Effector memory CD4-positive, alpha-beta T cell (primary cell): Measurements from ENCODE around the gene WDR6.
A peak's percentile ranks its signal among the peaks of the same experiment; 100 is the strongest.

Source experiments
- DNase-seq, 3 donors: peaks; one replicate each; pipeline ENCODE4 v3.0.0-alpha.2; 2020
- H3K27ac ChIP-seq: 2 replicates; pipeline ENCODE4 v1.7.0; 2013; ENCODE audit warnings: mild to moderate bottlenecking, low read length, moderate library complexity; ENCODE audit not compliant: insufficient read depth, poor library complexity, severe bottlenecking
- H3K27me3 ChIP-seq: replicated peaks from 2 replicates; pipeline ENCODE4 v1.7.0; 2013; ENCODE audit warnings: mild to moderate bottlenecking, low read length; ENCODE audit not compliant: insufficient read depth, control insufficient read depth, poor library complexity, severe bottlenecking
- H3K36me3 ChIP-seq: 2 replicates; pipeline ENCODE4 v1.7.0; 2013; ENCODE audit warnings: mild to moderate bottlenecking, low read length, moderate library complexity; ENCODE audit not compliant: control insufficient read depth, insufficient read depth
- H3K4me1 ChIP-seq: 2 replicates; pipeline ENCODE4 v1.7.0; 2013; ENCODE audit warnings: low read length, mild to moderate bottlenecking; ENCODE audit not compliant: control insufficient read depth, insufficient read depth, poor library complexity, severe bottlenecking
- H3K4me3 ChIP-seq: 2 replicates; pipeline ENCODE4 v1.7.0; 2013; ENCODE audit warnings: low read length, low read depth, mild to moderate bottlenecking; ENCODE audit not compliant: insufficient read depth, poor library complexity, severe bottlenecking
- H3K9me3 ChIP-seq: 2 replicates; pipeline ENCODE4 v1.7.0; 2013; ENCODE audit warnings: mild to moderate bottlenecking, low read length, moderate library complexity; ENCODE audit not compliant: control insufficient read depth

The WDR6 gene

GRCh38 chr3:49013738-49014660, 6.8 kb downstream of the WDR6 start:
- Histone ChIP-seq H3K9me3 (no peaks in the 10 kb centered on the region), H3K27me3 (no peaks in the 10 kb centered on the region), H3K36me3 (peaks cover 46% of the 10 kb centered on the region), H3K27ac (no peak overlapping the region), H3K4me1 (peaks cover 6% of the 10 kb centered on the region), H3K4me3 (no peak overlapping the region)
- peak in 1 of 3 donors; percentile 29 for DNase-seq

GRCh38 chr3:49015072-49015471, 7.9 kb downstream of the WDR6 start:
- H3K27me3 ChIP-seq = no peaks in the 10 kb centered on the region
- no peaks in the 10 kb centered on the region for H3K9me3 ChIP-seq
- no peak overlapping the region for H3K27ac ChIP-seq
- H3K4me1 ChIP-seq = peaks cover 17% of the 10 kb centered on the region
- H3K36me3 ChIP-seq = peaks cover 46% of the 10 kb centered on the region
- H3K4me3 ChIP-seq = no peak overlapping the region
- no peak for DNase-seq

DNA sequence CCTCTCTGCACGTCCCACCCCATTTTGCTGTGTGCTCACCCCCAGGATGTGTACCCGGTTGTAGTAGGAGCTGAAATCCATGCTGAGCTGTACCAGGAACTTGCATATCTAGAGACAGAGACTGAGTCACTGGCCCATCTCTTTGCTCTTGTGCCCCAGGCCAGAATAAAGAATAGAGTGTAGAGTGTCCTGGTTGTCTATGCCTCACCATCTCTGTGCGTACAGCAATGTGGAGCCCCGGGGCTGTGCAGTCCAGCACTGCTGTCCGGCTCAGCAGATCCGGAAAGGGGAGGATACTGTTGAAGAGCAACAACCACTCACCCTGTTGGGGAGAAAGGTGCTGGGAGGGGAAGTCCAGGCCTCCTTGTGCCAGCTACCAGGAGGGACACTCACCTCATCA, 8.6 kb downstream of the WDR6 start:
- Histone ChIP-seq H3K4me1 (peaks cover 24% of the 10 kb centered on the region), H3K9me3 (no peaks in the 10 kb centered on the region), H3K4me3 (no peak overlapping the region), H3K27ac (no peak overlapping the region), H3K27me3 (no peaks in the 10 kb centered on the region), H3K36me3 (peaks cover 46% of the 10 kb centered on the region)
- no peak for DNase-seq

- Histone ChIP-seq H3K36me3 (peaks cover 43% of the 10 kb centered on the region), H3K4me1 (peaks cover 24% of the 10 kb centered on the region), H3K27me3 (no peaks in the 10 kb centered on the region), H3K9me3 (no peaks in the 10 kb centered on the region), H3K27ac (peak overlapping the region; percentile 75), H3K4me3 (no peak overlapping the region)
- DNase-seq = no peak
Observed at GRCh38 chr3:49016414-49017228, 9.4 kb downstream of the WDR6 start.

DNA sequence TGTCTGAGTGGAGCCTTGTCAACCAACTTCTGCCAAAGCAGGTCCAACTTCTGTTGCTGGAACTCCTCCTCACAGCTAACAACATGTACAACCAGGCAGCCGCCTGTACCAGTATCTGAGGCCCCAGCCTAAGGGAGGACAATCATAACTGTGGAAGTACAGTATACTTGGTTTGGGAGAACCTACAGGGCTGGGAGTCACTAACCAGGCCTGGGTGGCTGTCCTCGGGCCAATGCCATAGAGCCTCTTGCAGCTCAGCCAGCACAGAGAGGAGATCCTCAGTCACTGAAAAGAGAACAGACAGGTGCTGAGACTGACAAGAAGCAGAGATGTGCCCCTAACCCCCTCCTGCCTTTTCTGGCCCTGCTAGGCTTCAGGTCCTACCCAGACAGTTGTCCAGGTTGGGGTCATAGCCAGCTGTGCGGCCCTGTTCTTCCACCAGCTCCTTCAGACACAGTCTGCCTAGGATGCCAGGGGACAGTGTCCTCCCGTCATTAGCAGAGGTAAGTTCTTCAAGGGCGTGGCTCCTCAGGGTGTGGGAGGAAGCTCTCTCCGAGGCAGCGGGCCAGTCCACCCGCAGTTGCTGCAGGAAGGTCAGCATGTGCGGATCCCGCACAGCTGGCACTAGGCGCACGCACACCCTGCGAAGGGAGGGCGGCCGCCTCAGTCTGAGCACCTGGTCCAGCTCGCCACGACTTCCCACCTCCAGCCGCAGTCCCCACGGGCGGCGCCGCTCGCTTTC, 10.2 kb downstream of the WDR6 start:
- Histone ChIP-seq H3K36me3 (peaks cover 35% of the 10 kb centered on the region), H3K4me3 (peak overlapping the region; percentile 80), H3K27ac (peak overlapping the region; percentile 75), H3K9me3 (no peaks in the 10 kb centered on the region), H3K27me3 (no peaks in the 10 kb centered on the region), H3K4me1 (peaks cover 24% of the 10 kb centered on the region)
- DNase-seq = no peak

DNA sequence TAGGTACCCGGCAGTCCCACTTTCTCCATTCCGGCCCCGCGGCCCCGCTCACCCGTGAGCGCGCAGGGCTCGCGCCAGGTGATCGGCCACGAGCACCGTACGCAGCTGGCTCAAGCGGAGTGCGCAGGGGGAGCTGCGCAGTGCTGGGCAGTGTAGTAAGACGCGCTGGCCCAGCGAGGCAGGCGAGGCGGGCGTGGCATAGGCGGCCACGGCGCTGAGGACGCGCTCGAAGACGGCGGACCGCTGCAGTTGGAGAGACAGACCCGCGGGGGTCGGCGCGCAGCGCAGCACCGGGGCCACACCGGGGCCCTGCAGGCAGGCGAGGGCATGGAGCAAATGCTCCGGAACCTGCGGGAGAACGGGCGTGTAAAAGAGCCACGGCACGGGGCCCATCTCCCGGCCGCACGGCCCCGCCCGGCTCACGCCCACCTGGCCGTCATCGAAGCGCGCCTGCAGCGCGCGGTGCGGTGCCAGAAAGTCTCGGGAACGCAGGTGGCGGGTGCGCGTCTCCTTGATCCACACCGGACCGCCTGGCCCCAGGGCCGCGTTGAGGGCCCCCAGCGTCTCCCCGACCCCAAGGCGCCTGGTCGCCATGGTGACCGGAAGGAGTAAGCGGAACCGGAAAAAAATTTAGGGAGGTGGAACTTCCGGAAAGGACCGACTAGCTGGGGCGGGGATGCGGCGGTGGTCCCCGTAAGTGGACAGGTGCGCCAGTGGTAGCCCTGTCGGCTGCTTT, 10.9 kb downstream of the WDR6 start, which contains the start of gene DALRD3:
Gene DALRD3, minus strand, starts transcription at position 610 of the 736 bp plus-strand sequence. Its CDS starts 16 bp downstream, at position 594.
- Histone ChIP-seq H3K27ac (peak within 1 kb of the TSS; percentile 75), H3K36me3 (peaks cover 31% of the 10 kb centered on the region), H3K9me3 (no peaks in the 10 kb centered on the region), H3K4me1 (peaks cover 32% of the 10 kb centered on the region), H3K27me3 (no peaks in the 10 kb centered on the region), H3K4me3 (peak within 1 kb of the TSS; percentile 80)
- peak; percentile 18 to 56 (median 43) for DNase-seq

- Histone ChIP-seq H3K36me3 (peaks cover 28% of the 10 kb centered on the region), H3K27me3 (no peaks in the 10 kb centered on the region), H3K9me3 (no peaks in the 10 kb centered on the region), H3K4me1 (peaks cover 34% of the 10 kb centered on the region), H3K4me3 (peak overlapping the region; percentile 80), H3K27ac (peak overlapping the region; percentile 75)
- no peak for DNase-seq
Observed at GRCh38 chr3:49018707-49019006, 11.5 kb downstream of the WDR6 start.

DNA sequence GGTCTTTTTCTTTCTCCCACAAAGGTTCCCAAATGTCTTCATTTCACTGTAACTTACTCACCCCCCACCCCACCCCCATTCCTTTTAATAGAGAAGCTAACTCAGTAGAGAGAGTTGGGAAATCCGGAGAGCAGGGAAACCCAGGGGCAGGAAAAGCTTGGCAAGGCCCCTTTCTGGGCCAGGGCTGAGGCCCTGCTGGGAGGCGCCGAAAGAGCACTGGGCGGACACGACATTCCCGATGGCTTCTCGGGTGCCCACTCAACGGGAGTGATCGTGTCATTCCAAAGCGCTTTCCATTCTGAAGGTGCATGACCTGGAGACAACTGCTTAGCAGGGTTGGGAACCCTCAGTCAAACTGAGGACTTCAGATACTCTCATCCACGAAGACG, 12.7 kb downstream of the WDR6 start:
- H3K27me3 ChIP-seq = no peaks in the 10 kb centered on the region
- peak overlapping the region; percentile 99 for H3K4me3 ChIP-seq
- peaks cover 30% of the 10 kb centered on the region for H3K36me3 ChIP-seq
- H3K4me1 ChIP-seq = peaks cover 34% of the 10 kb centered on the region
- H3K27ac ChIP-seq = peak overlapping the region; percentile 7
- H3K9me3 ChIP-seq = no peaks in the 10 kb centered on the region
- DNase-seq = no peak
